Smooth muscle cell (in vitro differentiated cells): ENCODE results near the gene KRTAP10-8. TPM values are rescaled to one million over a fixed set of nuclear protein-coding genes. Genes with fewer than 3 reads are reported as not detected.

Source experiments
- DNase-seq: peaks from one replicate; lab custom pipeline; 2025; ENCODE audit not compliant: unreplicated experiment; lab: John Stamatoyannopoulos, UW
- H2AFZ ChIP-seq: fragments of 200-600 bp; sonication (generic); 2 replicates; pipeline ENCODE4 v1.6.0; 2016; ENCODE audit warnings: antibody characterized with exemption, low read depth, mild to moderate bottlenecking
- H3F3A ChIP-seq: fragments of 200-600 bp; sonication (generic); 2 replicates; pipeline ENCODE4 v1.6.0; 2017; ENCODE audit warnings: antibody characterized with exemption, low read depth
- H3K27ac ChIP-seq: fragments of 200-600 bp; sonication (generic); 2 replicates; pipeline ENCODE4 v1.5.1; 2016; ENCODE audit warnings: low read depth, mild to moderate bottlenecking
- H3K27me3 ChIP-seq: fragments of 200-600 bp; sonication (generic); 2 replicates; pipeline ENCODE4 v1.6.1; 2016; ENCODE audit warnings: low read depth, mild to moderate bottlenecking
- H3K36me3 ChIP-seq: fragments of 200-600 bp; sonication (generic); 2 replicates; pipeline ENCODE4 v1.5.1; 2016; ENCODE audit warnings: low read depth
- H3K4me1 ChIP-seq: fragments of 200-600 bp; sonication (generic); 2 replicates; pipeline ENCODE4 v1.5.1; 2016; ENCODE audit warnings: low read depth
- H3K4me2 ChIP-seq: fragments of 200-600 bp; sonication (generic); 2 replicates; pipeline ENCODE4 v1.6.0; 2016; ENCODE audit warnings: mild to moderate bottlenecking
- H3K4me3 ChIP-seq: fragments of 200-600 bp; sonication (generic); 2 replicates; pipeline ENCODE4 v1.5.1; 2016; ENCODE audit warnings: mild to moderate bottlenecking
- H3K79me2 ChIP-seq: fragments of 200-600 bp; sonication (generic); 2 replicates; pipeline ENCODE4 v1.6.0; 2016; ENCODE audit warnings: low read depth, mild to moderate bottlenecking
- H3K9ac ChIP-seq: fragments of 200-600 bp; sonication (generic); 2 replicates; pipeline ENCODE4 v1.6.0; 2016; ENCODE audit warnings: low read depth
- H3K9me3 ChIP-seq: fragments of 200-600 bp; sonication (generic); replicated peaks from 2 replicates; pipeline ENCODE4 v1.5.1; 2016; ENCODE audit warnings: low read depth
- H4K20me1 ChIP-seq: fragments of 200-600 bp; sonication (generic); 2 replicates; pipeline ENCODE4 v1.6.0; 2016; ENCODE audit warnings: low read depth
- CTCF ChIP-seq: fragments of 200-600 bp; sonication (generic); IDR thresholded peaks from 2 replicates; pipeline ENCODE4 v1.5.1; 2017; ENCODE audit warnings: borderline replicate concordance, mild to moderate bottlenecking, antibody characterized with exemption; ENCODE audit not compliant: insufficient read depth, poor library complexity, severe bottlenecking
- WGBS: methylation state at CpG from one replicate; pipeline ENCODE4 v1.1.7; 2016; ENCODE audit warnings: low lambda C conversion rate; 5-methylcytosine and 5-hydroxymethylcytosine counted together
- polyA plus RNA-seq: library from polyadenylated mRNA; unstranded; fragments of >200 nt; fragmentation: Nextera tagmentation; extraction: Ambion mirVana; gene quantifications from 2 replicates; pipeline ENCODE4 v1.2.1, GENCODE V29; 2016
- total RNA-seq: library from RNA; depleted of rRNA; stranded (reverse); fragments of >200 nt; gene quantifications from 2 replicates; pipeline ENCODE4 v1.2.3, GENCODE V29; 2014

The KRTAP10-8 gene
- total and polyA plus RNA-seq, 2 experiments from 2014 or later = not detected

DNA sequence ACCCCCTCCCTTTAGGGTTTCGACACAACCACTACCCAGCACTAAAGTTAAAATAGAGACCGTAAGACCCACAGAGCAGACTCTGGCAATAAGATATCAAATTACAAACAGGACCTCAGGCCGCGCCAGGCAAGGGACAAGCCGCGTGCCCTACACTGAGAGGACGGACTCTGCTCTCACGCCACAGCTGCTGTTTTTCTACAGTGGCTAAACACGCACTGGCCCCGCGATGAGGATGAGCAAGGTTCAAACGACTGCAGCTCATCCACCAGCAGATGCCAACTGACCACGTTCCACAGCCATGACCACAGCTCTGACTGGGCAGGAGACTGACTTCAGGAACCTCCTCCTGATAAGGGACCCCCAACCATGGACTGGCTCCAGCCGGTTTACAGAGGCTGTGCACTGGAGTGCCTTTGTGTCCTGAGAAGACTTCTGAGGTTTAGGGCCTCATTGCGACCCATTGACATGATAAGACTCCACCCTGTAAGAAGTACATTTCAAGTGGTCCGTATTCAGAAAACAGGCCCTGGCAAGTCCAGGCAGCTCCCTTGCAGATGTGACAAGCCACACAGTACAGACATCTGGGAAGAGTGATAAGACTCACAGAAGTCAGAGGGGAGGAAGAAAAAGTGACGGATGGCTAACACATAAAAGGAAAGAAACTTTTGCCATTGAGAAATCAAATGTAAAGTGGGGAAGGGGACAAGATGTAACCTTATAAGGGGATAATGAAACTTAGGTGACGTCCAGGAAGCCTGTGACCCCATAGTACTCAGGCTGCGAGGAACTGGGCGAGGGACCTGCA lies 18.1 kb upstream of the KRTAP10-8 start:
- Histone ChIP-seq H3K4me1 (peaks cover 15% of the 10 kb centered on the region), H3K4me2 (peak overlapping the region; percentile 16), H3F3A (peaks cover 3% of the 10 kb centered on the region), H3K79me2 (no peaks in the 10 kb centered on the region), H3K9ac (peak overlapping the region; percentile 8), H4K20me1 (no peaks in the 10 kb centered on the region), H3K9me3 (no peaks in the 10 kb centered on the region), H3K27me3 (no peaks in the 10 kb centered on the region), H3K36me3 (no peaks in the 10 kb centered on the region), H3K27ac (peak overlapping the region; percentile 57), H2AFZ (peak overlapping the region; percentile 11), H3K4me3 (no peak overlapping the region)
- no peak for DNase-seq
- TF ChIP-seq CTCF = no peak
- 36% methylated on average over 20 of the region's 20 CpGs for WGBS

DNA sequence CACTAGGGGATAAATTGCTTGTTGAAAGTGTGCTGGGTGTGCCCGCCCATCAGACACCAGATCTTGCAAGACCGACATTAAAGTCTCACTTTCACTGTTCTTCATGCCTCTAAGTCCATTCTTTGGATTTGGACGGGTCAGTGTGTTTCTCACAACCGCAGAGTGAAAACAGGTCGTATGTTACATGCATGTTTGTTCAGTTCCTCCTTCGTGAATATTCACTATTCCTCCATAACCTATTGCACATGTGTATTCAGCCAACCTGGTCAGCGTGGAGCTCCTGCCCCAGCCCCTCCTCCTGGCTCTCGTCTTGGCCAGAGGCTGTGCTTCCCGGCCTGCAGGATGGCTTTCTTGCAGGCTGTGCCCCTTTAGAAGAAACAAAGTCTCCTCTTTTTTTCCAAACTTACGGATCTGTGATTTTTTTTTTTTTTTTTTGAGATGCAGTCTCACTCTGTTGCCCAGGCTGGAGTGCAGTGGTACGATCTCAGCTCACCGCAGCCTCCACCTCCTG lies 17.4 kb upstream of the KRTAP10-8 start:
- WGBS = 86% methylated on average over 12 of the region's 12 CpGs
- Histone ChIP-seq H4K20me1 (no peaks in the 10 kb centered on the region), H3K9me3 (no peaks in the 10 kb centered on the region), H3K27ac (peak overlapping the region; percentile 57), H3K9ac (peak overlapping the region; percentile 8), H3K79me2 (no peaks in the 10 kb centered on the region), H3K36me3 (no peaks in the 10 kb centered on the region), H3K4me1 (peaks cover 19% of the 10 kb centered on the region), H3K4me2 (peak overlapping the region; percentile 4), H2AFZ (peak overlapping the region; percentile 11), H3F3A (peaks cover 3% of the 10 kb centered on the region), H3K4me3 (no peak overlapping the region), H3K27me3 (no peaks in the 10 kb centered on the region)
- no peak for TF ChIP-seq CTCF
- no peak for DNase-seq

GRCh38 chr21:44595524-44595923 lies 16.4 kb upstream of the KRTAP10-8 start:
- Histone ChIP-seq H2AFZ (no peak overlapping the region), H3K27ac (no peak overlapping the region), H3F3A (peaks cover 3% of the 10 kb centered on the region), H3K4me3 (no peak overlapping the region), H3K79me2 (no peaks in the 10 kb centered on the region), H3K4me1 (peaks cover 19% of the 10 kb centered on the region), H3K36me3 (no peaks in the 10 kb centered on the region), H3K4me2 (no peak overlapping the region), H3K27me3 (no peaks in the 10 kb centered on the region), H3K9me3 (no peaks in the 10 kb centered on the region), H4K20me1 (no peaks in the 10 kb centered on the region), H3K9ac (no peak overlapping the region)
- TF ChIP-seq CTCF = no peak
- 89% methylated on average over 6 of the region's 6 CpGs for WGBS
- no peak for DNase-seq
